ENCODE data around the gene SPC24.

Gene SPC24, protein sequence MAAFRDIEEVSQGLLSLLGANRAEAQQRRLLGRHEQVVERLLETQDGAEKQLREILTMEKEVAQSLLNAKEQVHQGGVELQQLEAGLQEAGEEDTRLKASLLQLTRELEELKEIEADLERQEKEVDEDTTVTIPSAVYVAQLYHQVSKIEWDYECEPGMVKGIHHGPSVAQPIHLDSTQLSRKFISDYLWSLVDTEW

DNA sequence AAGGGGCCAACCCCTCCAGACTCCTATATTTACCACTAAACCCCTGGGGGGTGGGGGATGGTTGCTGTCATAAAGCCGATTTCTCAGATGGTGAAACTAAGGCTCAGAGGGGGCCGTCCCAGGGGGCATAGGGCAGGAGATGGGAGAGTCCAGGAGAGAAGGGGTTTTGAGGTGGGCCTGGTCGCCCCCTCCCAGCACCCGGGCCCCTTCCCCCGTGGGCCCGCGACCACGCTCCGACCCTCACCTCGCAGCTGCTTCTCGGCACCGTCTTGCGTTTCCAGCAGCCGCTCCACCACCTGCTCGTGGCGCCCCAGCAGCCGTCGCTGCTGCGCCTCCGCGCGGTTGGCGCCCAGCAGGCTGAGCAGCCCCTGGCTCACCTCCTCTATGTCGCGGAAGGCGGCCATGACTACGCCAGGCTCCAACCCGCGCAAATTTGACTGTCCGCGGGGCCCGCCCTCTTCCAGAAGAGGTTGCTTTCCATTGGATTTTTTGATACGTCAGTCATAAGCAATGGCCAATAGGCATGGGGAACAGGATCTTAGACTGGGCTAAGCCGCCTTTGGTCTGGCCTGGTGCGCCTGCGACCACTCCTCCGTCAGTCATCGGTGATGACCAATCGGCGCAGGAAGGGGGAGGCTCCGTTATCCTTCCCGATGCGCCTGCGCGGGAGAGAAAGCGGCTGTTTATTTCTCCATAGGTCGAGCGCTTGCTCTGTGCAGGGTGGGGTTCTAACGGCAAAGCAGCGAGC lies at the start of gene SPC24:
SPC24 (minus strand) TSS at position 410 of the 748 bp plus-strand sequence; CDS start at position 404, 6 bp downstream.
- peak; percentile 91 for DNase-seq

DNA sequence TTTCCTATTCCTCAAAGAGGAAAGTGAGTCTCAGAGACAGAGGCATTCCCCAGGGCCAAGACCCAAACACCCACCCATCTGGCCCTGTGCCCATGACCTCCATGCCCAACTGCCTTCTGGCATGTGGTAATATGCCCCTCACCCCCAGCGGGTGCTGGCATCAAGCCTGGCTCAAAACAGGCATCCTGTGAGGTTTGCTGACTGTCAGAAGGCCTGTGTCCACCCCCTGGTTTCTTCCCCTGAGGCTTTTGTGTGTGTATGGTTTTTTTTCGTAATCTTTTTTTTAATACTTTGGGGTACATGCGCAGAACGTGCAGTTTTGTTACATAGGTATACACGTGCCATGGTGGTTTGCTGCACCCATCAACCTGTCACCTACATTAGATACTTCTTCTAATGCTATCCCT lies 49.4 kb upstream of the SPC24 start:
- DNase-seq = no peak

DNA sequence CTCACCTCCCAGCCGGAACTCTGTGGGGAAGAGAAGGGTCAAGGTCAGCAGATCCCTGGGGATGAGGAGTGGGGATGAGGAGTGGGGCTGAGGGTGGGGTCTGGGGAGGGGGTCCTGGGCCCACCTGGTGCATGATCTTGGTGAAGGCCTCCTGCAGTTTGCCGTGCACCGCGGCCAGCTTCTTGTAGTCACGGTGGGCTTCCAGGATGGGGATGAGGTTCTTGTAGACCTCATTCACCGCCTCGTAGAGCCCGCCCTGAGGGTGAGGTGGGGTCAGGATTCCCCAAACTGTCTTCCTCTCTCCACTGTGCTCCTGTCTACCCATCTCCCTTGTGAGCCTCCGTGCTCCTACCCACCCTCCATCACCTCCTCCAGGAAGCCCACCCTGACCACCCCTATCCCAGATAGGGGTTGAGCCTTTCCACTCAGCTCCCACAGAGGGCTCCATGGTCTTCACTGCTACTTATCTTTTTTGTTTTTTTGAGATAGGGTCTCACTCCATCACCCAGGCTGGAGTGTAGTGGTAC lies 48.6 kb upstream of the SPC24 start:
- DNase-seq = no peak

DNA sequence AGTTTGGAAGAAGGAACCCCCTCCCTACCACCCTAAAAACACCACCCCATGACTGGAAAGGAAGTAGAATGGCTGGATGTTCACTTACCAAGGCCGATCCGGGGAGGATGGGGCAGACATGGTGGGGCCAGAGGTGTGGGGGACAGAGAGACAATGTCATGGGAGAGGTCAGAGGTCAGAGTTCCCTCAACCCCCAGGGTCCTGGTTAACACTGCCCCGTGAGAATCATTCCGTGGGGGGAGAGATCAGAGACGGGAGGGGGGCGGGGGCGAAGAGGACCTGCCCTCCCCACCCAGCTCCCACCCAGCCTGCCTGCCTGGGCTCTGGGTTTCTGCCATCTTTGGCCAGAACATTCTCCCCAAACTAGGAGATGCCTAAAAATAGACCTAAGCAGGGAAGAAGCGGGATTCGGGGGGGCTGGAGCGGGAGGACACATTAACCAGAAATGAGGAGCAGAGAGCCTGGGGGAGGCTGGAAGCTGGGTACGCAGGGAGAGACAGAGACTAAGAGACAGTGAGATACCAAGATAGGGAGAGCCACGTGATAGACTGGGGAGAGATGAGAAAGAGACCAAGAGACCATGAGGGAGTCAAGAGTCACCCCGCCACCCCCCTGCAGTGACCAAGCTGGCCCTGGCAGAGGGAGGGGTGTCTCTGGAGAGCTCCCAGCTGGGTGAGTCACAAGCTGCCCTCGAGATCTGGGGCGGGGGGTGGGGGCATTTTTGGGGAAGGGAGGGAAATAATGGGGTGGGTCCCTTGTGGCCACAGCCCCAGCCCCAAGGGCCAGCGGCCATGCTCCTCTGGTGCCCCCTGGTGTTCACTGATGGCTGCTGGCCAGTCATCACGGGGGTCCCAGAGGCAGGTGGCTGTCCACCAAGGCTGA lies 47.9 kb upstream of the SPC24 start:
- DNase-seq = peak; percentile 43

DNA sequence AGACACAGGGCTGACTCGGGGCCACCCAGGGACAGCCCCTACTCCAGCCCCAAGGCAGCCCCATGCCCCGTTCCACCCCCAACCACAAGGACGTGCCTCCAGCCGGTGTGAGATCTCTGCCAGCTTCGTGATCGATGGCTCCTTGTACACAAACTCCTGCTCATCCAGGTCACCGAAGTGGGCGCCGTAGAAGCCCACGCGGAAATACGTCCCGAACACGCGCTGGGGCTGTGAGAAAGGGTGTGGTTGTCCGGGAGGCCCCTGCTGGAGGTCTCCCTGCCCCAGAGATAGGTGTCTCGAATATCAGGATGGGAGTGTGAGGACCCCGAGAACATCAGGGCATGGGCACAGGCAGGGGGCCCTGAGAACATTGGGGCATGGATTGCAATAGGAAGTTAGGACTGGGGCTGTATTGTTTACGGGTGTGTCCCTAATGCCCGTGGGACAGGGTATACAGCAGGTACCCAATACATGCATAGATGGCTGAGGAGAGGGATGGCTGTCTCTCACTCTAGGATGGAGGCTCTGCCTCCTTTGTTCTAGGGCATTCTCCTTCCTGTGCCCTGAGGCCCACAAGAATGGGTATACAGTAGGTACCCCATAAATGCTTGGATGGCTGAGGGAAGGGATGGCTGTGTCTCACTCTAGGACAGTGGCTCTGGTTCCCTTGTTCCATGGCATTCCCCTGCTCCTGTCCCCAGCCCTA lies 47.1 kb upstream of the SPC24 start:
- DNase-seq = no peak

DNA sequence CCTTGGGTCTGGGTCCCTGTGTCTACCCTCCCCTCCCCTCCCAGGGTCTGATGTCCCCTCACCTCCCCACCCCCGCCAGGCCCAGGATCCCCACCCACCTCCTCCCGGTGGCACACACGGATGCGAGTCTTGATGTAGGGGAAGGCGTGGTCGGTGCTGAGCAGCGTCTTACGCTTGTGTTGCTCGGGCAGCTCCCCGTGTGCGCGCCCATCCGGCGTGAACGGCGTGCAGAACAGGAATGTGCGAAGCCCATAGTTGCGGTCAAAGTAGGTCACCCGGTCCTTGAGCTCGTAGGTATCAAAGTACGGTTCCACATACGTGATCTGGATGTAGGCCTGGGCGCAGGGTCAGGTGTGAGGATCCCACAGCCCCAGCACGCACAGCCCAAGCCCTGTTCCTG lies 46.2 kb upstream of the SPC24 start:
- DNase-seq = no peak

DNA sequence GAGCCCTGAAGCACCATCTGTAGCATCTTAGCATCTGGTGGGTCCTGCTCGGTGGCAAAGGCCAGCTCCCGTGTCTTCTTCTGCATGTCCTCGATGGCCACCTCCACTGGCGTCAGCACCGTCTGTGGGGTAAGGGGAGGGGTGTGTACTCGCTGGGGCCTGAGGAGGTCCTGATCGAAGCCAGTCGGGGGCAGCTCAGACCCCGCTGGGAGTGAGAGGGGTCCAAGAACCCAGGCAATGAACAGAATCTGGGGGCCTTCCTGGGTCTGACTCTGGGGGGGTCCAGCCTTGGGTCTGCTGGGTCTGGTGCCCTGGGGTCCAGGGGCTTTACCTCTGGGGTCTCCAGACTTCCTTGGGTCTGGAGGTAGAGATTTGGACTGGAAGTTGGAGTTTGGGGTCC lies 45.3 kb upstream of the SPC24 start:
- no peak for DNase-seq

DNA sequence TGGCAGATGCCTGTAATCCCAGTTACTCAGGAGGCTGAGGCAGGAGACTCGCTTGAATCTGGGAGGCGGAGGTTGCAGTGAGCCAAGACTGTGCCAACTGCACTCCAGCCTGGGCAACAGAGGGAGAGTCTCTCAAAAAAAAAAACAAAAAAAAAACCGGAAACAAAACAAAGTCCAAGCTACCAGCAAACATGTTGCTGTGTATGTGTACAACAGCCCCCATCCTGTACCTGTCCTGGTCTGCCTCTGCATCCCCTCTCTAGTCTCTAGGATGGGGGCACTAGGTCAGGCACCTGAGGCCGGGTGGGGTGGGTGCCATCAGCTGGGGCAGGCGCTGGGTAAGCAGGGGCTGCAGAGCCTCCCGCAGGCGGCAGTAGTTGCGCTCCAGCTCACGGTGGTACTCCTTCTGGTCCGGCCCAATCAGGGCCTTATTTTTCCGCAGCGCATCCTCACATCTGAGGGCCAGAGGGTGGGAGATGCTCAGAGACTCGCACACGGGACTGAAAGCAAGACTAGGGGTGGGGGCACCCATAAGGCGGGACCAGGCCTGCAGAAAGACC lies 44.5 kb upstream of the SPC24 start:
- DNase-seq = no peak

DNA sequence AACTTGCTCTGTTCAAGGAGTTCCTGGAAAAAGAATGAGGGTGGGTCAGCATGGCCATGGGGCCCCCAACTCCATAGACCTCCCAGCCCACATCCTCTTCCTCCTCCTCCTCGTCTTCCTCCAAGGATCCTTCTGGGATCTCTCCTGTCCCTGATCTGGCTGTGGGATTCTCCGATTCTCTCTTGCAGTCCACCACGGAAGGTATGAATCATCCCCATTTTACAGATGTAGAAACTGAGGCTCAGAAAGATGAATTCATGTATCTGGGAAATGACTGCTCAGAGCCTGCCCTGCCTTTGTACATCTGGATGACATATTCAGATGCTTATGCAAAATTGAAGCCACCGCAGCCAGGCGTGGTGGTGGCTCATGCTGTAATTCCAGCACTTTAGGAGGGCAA lies 43.9 kb upstream of the SPC24 start:
- DNase-seq = no peak

DNA sequence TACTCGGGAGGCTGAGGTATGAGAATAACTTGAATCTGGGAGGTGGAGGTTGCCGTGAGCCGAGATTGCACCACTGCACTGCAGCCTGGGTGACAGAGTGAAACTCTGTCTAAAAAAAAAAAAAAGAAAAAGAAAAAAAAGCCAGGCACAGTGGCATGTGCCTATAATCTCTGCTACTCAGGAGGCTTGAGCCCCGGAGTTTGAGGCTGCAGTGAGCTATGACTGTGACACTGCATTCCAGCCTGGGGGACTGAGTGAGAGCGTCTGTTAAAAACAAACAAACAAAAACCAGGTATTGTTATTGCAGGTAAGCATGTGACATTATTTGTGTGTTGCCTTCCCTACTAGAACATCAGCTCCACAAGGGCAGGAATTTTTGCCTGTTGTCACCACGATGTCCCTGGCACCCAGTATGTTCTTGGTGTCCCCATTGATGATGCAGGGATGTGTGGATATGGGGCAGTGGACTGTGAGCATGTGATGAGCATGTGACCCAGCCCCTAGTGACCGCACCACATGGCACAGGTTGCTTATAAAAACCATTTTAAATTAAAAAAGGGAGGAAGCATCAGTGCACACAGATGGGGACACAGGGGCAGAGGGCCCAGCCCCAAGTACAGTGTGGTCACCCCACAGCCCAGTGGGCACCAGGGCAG lies 43.3 kb upstream of the SPC24 start:
- DNase-seq = no peak

DNA sequence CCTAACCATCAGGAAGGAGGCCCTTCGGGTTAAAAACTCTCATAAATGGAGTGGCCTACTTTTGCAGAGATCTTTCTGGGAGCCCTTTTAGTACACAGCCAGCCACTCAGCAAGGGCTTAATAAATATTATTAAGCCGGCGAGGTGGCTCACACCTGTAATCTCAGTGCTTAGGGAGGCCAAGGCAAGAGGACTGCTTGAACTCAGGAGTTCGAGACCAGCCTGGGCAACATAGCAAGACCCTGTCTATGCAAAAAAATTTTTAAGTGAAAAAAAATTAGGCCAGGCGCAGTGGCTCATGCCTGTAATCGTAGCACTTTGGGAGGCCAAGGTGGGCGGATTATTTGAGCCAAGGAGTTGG lies 42.6 kb upstream of the SPC24 start:
- DNase-seq = no peak

DNA sequence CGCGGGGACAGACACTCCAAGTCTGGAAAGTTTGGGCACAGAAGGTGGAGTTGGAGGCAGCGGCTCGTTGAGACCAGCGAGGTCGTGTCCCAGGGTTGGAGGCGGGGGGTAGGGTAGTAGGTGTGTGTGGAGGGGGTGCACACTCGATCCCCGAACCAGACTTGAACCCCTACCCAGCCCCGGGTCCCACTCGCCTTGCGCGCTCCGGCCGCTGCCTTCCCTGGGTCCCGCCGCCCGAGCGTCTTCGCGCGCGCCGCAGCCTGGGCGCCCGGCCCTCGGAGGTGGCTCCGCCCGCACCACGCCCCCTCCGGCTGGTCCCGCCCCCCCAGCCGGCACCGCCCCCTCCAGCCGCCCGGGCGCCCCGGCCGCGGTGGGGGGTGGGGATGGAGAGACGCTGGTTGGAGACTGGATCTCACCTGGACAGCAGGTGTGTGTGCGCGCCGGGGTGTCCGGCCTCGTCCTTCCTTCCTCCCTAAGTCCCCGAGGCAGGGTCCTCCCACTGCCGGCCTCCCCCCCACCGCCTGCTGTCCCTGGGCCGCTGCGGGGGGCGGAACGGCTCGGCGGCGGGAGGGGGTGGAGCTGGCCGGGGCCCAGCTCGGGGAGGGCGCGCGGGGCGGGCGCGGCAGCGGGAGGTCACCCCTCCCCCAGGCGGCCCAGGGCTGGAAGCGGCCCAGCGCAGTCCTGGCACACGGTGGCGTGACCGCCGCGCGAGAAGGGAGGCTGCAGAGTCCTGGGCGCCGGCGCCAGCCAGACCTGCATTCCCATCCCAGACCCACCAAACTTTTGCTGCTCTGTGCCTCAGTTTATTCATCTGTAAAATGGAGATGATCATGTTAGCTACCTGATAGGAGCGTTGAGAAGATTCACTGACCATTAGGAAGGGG lies 42.0 kb upstream of the SPC24 start, which contains the start of gene KANK2:
KANK2 (minus strand) TSS at position 255 of the 884 bp plus-strand sequence. CDS start 3,034 bp downstream, outside the sequence.
- DNase-seq = peak; percentile 73

DNA sequence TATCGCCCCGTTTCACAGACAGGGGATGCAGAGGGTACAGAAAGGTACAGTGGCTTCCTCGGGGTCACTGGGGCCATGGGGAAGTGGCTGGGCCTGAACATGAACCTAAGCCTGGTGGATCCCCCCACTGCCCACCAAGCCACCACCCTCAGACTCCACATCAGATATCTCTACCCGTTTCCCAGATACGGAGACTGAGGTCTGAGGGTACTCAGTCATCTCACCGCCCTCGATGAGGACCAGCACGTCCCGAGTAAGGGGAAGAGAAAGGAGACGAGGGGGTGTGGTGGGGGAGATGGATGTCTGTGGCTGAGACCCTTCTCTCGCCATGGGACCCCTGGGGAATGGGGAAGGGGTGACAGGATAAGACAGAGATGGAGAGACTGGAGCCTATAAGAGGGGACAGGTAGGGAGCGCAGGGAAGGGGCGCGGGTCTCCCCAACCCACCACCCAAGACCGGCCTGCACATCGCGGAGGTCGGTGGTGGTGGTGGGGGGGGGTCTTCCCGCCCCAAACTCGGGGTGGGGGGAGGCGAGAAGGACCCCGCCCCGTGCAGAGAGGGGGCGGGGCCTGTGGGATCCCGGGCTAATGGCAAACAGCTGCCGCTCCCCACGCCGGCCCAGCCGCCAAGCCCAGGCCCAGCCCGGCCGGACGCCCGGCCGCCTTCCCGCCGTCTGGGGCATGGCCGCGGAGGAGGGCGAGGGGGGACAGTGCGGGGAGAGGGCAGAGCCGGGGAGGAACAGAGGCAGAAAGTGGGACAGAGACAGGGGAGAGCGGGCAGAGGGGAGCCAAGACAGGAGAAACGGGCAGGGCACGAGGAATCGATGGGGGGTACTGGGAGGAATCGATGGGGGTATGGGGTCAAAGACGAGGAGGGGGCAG lies 41.1 kb upstream of the SPC24 start:
- no peak for DNase-seq

DNA sequence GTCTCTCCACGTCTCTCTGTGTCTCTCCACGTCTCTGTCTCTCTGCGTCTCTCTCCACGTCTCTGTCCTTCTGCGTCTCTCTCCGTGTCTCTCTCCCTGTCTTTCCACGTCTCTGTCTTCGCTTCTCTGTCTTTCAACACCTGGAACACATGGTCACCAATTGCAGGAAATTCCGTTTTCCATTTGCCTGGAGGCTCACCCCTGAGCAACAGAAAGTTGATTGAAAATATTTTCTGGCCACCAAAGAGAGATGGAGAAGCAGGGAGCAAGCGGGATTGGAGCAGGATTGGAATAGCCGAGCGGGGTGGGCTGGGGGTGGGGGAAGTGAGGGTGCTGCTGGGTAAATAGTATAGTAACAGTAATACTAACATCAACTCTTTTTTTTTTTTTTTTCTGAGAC lies 40.1 kb upstream of the SPC24 start:
- DNase-seq = no peak

DNA sequence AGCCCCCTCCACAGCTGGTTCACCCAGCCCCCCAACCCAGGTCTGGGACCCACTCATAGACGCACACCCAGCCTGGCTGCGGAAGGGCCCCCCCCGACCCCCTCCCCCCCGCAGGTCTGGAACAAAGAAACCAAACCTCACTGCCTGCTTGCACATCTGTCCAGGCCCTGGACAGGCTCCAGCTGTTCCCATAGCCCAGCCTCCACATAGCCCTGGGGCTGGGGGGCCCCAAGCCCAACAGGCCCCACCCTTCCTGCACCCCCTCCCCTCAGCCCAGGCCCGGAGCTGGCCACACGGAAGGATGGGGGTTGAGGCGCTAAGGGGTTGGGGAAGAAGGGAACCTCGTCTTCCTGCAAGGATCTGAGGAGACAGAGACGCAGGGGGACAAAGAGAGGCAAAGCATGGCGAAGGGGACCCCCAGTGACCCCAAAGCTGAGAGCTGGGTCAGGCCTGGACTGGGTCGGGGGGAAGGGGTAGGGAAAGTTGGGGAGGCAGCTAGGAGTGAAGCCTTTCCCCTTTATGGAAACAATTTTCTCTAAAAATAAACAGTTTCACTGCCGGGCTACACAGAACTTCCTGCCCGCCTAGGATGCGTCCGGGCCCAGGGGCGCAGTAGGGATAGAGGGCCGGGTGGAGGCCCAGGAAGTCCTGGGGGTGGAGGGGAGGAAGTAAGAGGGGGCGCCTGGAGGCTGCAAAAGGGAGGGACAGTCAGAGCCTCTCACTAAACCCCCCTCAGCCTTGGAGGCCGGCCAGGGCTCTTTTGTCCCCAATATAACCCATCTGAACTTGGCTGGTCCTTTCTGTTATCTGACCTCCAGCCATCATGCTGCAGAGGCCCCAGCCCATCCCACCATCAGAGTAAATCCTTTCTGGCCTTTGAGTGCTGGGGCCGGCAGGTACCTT lies 39.3 kb upstream of the SPC24 start:
- DNase-seq = no peak

DNA sequence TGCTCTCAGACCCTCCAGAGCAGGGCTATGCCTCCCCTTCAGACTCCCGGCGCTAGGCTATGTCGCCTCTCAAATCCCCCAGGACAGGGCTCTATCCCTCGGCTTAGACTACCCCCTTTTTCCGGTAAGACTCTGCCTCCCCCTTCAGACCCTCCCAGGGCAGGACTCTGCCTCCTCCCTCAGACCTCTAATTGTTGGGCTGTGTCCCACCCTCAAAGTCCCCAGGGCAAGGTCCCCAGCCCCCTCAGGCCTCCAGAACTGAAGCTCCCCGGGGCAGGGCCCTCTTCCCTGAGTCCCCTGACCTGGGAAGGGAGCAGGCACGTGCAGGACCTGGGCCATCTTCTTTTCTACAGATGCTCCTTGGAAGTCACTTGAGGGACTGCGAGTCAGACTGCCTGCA lies 38.6 kb upstream of the SPC24 start:
- no peak for DNase-seq

DNA sequence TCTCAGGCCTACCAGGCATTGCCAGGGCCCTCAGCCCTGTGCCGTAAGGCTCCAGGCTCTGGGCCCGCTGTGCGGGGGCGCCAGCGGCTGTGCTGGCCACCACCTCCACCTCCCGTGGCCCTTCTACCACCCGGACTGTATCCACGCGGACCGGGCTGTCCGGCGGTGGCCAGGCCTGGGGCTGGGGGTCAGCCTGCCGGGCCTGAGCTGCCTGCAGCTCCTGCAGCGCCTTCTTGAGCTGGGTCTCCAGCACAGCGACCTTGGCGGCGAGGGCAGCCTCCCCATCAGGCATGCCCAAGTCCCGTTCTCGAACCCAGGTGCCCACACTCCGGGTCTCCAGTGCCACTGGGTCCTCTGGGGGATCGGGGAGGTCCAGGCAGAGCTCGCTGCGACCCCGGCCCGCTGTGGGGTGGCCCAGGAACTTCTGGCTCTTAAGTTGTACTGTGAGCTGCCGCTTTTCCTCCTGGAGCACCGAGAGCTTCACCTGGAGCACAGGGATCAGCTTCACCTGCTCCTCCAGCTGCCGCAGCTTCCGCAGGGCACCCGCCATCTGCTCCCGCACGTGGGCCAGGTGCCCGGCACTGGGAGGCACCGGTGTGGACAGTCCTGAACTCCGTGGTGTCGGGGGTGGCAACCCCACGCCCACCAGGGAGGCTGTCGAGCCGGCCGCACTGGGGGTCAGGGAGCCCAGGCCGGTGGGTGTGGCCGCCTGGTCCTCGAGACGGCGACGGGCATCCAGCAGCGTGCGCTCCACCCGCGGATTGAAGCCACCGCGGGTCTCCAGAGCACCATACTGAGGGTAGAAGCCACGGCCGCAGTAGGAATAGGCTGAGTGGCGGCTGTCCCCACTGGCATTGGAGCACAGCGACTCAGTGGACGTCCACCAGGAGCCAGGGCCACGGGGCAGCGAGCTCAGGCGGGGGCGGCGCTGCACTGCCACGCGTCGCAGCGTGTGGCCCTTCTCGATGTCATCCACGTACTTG lies 37.7 kb upstream of the SPC24 start:
- DNase-seq = no peak
